PC-9 (cell line): ENCODE data around the gene SYNE1.

ENCODE experiments used
- EZH2 ChIP-seq: fragments of 200-600 bp; sonication (generic); IDR thresholded peaks from 2 replicates; pipeline ENCODE4 v1.8.0; 2017; ENCODE audit warnings: antibody characterized with exemption, low read depth
- TF ChIP-seq, protein P1 (sequence below): fragments of 200-600 bp; sonication (generic); conservative IDR thresholded peaks from 2 replicates; pipeline ENCODE4 v1.6.1; 2017; ENCODE audit warnings: mixed run types, antibody characterized with exemption, mild to moderate bottlenecking, moderate library complexity

DNA sequence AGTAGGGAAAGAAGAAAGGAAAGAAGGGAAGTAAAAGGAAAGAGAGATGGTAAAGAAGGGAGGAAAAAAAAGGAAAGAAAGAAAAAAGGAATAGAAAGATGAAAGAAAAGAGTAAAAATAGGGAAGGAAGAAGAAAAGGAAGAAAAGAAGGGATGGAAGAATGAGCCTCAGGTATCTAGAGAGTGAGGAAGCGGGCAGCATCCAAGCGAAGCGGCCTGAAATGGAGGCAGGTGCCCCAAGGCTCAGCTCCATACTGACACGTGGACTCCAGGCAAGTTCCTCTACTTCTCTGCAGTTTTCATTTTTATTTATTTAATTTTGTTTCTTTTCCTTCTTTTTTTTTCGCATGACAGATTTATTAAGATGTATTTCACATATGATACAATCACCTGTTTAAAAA, 456.6 kb downstream of the SYNE1 start:
- TF ChIP-seq, protein P1, sequence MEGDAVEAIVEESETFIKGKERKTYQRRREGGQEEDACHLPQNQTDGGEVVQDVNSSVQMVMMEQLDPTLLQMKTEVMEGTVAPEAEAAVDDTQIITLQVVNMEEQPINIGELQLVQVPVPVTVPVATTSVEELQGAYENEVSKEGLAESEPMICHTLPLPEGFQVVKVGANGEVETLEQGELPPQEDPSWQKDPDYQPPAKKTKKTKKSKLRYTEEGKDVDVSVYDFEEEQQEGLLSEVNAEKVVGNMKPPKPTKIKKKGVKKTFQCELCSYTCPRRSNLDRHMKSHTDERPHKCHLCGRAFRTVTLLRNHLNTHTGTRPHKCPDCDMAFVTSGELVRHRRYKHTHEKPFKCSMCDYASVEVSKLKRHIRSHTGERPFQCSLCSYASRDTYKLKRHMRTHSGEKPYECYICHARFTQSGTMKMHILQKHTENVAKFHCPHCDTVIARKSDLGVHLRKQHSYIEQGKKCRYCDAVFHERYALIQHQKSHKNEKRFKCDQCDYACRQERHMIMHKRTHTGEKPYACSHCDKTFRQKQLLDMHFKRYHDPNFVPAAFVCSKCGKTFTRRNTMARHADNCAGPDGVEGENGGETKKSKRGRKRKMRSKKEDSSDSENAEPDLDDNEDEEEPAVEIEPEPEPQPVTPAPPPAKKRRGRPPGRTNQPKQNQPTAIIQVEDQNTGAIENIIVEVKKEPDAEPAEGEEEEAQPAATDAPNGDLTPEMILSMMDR = no peak
- TF ChIP-seq EZH2 = no peak
